GM18951 (cell line): ENCODE measurements around the gene ADK.

Experiments used
- POLR2A ChIP-seq: IDR thresholded peaks from 4 replicates; pipeline ENCODE4 v1.6.1; 2011; ENCODE audit warnings: mild to moderate bottlenecking; ENCODE audit not compliant: insufficient read length, insufficient read depth; ENCODE audit errors: extremely low read depth
- in situ Hi-C: fragments of 300-500 bp; cut with MboI; formaldehyde crosslinking; loops from one replicate; pipeline ENCODE4 v1.12.0; 2022; ENCODE audit warnings: low sequenced_read_pairs, mixed read lengths, inconsistent platforms; ENCODE audit not compliant: unreplicated experiment

ADK gene

GRCh38 chr10:74150990-74151878, at the start of gene ADK:
Gene ADK, plus strand, starts transcription at chr10:74151221. Its CDS starts 58 bp downstream, at chr10:74151279.
- in situ Hi-C loops, result no loop called here
- TF ChIP-seq POLR2A, result peak; percentile 73

DNA sequence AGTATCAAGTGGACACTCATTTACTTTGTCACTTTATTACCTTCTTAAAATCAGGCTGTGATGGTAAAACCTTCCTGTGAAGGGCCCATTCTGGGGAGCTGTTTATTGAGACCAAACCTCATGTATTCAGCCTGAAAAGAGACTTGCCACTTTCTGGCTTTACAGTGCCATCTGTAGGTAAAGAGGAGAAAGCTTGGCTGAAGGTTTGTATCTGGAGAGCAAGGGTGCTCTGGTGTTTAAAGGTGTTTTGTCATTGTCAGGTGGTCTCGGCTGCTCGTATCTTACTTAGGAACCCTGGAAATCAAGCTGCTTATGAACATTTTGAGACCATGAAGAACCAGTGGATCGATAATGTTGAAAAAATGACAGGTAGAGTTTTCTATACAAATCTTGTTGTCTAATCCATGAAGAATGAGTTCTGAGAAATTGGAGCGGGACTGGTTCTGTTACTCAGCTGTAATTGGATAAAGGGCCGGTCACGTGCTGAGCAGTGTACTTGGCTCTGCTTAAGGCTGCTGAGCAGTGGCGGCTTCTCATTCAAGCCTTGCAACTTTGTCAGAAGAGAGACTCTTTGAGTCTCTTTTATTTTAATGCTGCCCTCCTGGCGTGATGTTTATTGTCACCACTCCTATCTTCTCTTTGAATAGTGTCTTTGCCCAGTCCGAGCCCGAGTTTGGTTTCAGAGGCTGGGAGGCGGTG, 47.3 kb upstream of the ADK start:
- no peak for TF ChIP-seq POLR2A
- in situ Hi-C loops, result loop anchor here (10.0 kb wide), 1 partner anchor 219 kb away; no protein-coding TSS in a partner anchor

DNA sequence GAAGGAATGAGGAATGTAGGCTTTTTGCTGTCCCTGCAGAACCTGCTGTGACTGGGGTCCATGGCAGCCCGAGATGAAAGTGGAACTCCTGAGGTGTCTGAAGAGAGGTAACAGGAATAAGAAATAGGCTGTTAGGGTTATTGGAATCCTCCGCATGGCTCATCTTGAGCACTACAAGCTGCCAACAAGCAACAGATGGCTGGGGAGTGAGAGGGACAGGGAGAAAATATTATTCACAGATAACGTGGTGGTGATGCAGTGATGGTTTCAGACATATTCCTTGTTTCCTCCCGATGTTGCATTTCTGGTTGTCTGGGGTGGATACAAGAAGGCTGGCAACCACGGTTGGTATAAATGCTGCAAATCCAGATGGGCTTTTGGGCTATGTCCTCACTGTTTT, 46.5 kb upstream of the ADK start:
- in situ Hi-C loops, result loop anchor here (10.0 kb wide), 1 partner anchor 220 kb away; no protein-coding TSS in a partner anchor
- TF ChIP-seq POLR2A, result no peak

- in situ Hi-C loops, result loop anchor here (10.0 kb wide), 1 partner anchor 220 kb away; no protein-coding TSS in a partner anchor
- no peak for TF ChIP-seq POLR2A
Observed at GRCh38 chr10:74104996-74105395, 46.0 kb upstream of the ADK start.

DNA sequence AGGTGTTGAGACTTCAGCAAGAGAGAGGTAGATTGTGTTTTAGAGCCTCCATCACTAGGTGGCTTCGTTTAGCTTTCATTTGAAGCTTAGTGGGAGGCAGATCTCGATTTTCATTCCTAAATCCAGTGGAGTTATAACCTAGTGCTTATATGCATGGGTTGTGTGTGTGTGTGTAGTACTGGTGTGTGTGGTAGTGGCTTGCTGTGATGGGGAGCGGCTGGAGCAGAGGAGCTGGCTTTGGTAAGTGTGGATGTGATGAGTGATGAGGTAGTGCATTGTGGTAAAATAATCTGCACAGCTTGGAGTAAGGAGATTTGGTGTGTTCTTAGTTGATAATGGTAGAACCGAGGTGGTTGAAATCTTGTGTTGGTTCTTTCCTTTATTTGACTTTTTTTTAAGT, 43.6 kb upstream of the ADK start:
- no peak for TF ChIP-seq POLR2A
- in situ Hi-C loops, result loop anchor here (10.0 kb wide), 1 partner anchor 223 kb away; no protein-coding TSS in a partner anchor

DNA sequence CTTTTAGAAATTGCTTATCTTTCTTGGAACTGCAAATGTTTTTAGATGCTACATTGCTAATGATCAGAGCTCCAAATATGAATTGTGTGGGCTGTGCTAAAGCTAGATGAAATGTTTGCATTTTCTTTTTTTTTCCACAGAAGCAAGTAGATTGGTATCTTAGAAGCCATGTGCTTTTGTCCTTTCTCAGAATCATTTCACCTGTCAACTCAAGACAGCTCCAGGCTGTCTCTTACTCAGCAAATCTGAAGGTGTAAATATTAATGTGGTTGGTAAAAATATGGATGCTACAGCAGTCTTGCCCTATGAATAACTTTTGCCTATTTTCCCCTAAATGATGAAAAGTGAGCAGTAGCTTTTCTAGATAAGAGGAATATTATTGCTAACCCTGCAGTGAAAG, 41.6 kb upstream of the ADK start:
- no peak for TF ChIP-seq POLR2A
- in situ Hi-C loops, result loop anchor here (10.0 kb wide), 1 partner anchor 225 kb away; no protein-coding TSS in a partner anchor

DNA sequence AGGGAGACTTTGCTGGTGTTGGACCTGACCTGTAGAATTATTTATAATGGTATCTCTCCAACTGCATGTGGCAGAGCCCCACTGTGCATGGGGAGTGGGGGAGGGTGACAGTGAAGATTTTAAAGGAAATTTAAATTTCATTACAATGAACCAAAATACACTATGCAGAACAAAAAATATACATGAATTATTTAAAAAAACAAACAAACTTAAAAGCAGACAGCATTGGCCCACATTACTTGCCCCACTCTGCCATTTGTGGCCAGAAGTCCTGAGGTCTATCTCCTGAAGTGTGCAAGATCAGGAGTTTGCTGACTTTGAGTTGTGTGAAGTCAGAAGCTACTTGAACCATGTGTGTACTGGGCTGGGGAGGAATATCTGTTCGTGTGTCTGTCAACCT, 40.9 kb upstream of the ADK start:
- no peak for TF ChIP-seq POLR2A
- in situ Hi-C loops, result no loop called here

DNA sequence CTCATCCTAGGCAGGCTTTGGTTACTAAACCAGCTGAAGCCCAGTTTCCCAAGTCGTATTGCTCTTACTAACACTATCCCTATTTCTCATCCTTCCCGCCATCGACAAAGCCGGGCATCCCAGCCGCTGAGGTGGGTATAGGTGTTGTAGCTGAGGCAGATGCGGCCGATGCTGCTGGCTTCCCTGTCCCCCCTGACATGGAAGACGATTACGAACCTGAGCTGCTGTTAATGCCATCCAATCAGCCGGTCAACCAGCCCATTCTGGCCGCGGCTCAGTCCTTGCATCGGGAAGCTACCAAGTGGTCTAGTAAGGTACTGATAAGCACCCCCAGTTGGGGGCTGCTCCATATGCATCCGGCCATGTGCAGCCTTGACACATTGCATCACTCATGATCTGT, 39.2 kb upstream of the ADK start:
- TF ChIP-seq POLR2A, result no peak
- in situ Hi-C loops, result no loop called here

GRCh38 chr10:74113546-74113945, 37.5 kb upstream of the ADK start:
- TF ChIP-seq POLR2A, result no peak
- in situ Hi-C loops, result no loop called here

DNA sequence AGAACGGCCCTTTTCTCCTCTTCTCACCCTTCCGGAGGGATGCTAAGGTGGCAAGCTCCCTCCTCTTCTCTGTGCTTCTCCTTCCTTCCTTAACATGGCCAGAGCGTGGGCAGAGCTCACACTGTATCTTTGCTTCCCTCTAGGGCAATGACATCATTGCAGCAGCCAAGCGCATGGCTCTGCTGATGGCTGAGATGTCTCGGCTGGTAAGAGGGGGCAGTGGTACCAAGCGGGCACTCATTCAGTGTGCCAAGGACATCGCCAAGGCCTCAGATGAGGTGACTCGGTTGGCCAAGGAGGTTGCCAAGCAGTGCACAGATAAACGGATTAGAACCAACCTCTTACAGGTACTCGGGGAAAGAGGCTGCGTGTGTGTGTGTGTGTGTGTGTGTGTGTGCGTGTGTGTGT, 37.0 kb upstream of the ADK start:
- TF ChIP-seq POLR2A, result no peak
- in situ Hi-C loops, result no loop called here

DNA sequence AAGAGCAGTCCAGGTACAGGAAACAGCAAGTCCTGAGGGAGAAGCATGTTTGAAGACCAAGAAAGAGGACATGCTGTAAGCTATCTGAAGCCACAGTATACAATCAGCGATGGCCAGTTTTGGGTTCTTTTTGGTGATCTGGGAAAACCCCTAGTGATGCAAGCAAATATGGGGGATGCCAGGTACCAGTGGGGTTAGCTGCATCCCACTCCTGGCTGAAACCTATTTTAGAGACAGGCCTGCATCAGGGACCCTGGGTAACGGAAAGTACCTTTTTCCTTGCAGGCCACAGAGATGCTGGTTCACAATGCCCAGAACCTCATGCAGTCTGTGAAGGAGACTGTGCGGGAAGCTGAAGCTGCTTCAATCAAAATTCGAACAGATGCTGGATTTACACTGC, 33.3 kb upstream of the ADK start:
- in situ Hi-C loops, result no loop called here
- no peak for TF ChIP-seq POLR2A

- no peak for TF ChIP-seq POLR2A
- in situ Hi-C loops, result no loop called here
Observed at GRCh38 chr10:74118804-74119203, 32.2 kb upstream of the ADK start.

DNA sequence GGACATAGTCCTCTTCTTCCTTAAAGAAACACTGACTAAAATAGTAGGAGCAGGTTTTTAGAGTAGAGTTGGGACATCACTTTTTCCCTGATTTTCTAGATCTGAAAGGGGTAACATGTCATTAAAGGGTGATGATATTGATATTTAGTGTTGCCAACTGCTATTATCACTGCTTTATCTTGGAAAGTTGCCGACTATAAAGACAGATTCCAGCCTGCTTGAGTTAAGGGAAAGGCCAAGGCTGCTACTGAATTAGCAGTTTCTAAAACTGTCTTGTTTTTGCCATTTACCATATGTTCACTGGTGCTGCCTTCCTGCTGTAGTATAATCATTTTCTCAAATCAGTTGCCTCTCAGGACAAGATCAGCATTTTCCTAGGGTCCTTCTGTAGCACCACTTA, 30.1 kb upstream of the ADK start:
- in situ Hi-C loops, result no loop called here
- TF ChIP-seq POLR2A, result no peak
